SK-N-SH (cell line): ENCODE data around the gene C7orf33. TPM values are rescaled to one million over a fixed set of nuclear protein-coding genes. Genes with fewer than 3 reads are reported as not detected.

ENCODE experiments used
- CTCF ChIA-PET: fragments of 300-600, 350-600 bp; formaldehyde crosslinking; extraction: SDS; loops from one replicate; lab custom pipeline; 2021; lab: Yijun Ruan, JAX
- POLR2A ChIA-PET: fragments of 350-600 bp; sonication (Branson Sonifier 250); formaldehyde crosslinking; extraction: SDS; loops from one replicate; lab custom pipeline; 2020; ENCODE audit warnings: antibody characterized with exemption, inconsistent platforms; lab: Yijun Ruan, JAX
- DNase-seq: peaks from one replicate; pipeline ENCODE4 v3.0.0; 2012
- H2AFZ ChIP-seq: fragments of 200-600 bp; sonication (generic); 2 replicates; pipeline ENCODE4 v1.8.1; 2016; ENCODE audit warnings: antibody characterized with exemption, mild to moderate bottlenecking, low read depth
- H3F3A ChIP-seq: fragments of 200-600 bp; sonication (generic); replicated peaks from 2 replicates; pipeline ENCODE3; 2016; ENCODE audit warnings: antibody characterized with exemption, mild to moderate bottlenecking; ENCODE audit not compliant: insufficient read depth
- H3K27ac ChIP-seq, 2 experiments: fragments of 200-500 bp in 1 of 2; fragments of 200-600 bp in 1 of 2; sonication (Bioruptor generic) in 1 of 2; sonication (generic), shearing (Covaris generic) in 1 of 2; 2 replicates each; pipeline versions ENCODE4 v1.5.1 to v1.6.1; 2014 to 2016; ENCODE audit warnings: low read depth in 2 of 2, inconsistent platforms in 1 of 2, low read length in 1 of 2, mild to moderate bottlenecking in 1 of 2, mixed read lengths in 1 of 2
- H3K27me3 ChIP-seq: fragments of 200-600 bp; sonication (generic), shearing (Covaris generic); 2 replicates; pipeline ENCODE4 v1.6.1; 2016; ENCODE audit warnings: mixed run types; ENCODE audit not compliant: insufficient read depth
- H3K36me3 ChIP-seq, 2 experiments: fragments of 200-500 bp in 1 of 2; fragments of 200-600 bp in 1 of 2; sonication (Bioruptor generic) in 1 of 2; sonication (generic) in 1 of 2; replicated peaks in 1 of 2; 2 replicates each; pipeline versions ENCODE3 to v1.5.1; 2014 to 2016; ENCODE audit warnings: low read length in 1 of 2, mild to moderate bottlenecking in 1 of 2; ENCODE audit not compliant: insufficient read depth in 2 of 2, control insufficient read depth in 1 of 2
- H3K4me1 ChIP-seq, 2 experiments: fragments of 200-500 bp in 1 of 2; fragments of 200-600 bp in 1 of 2; sonication (Bioruptor generic) in 1 of 2; sonication (generic), shearing (Covaris generic) in 1 of 2; 2 replicates each; pipeline versions ENCODE4 v1.5.1 to v1.6.1; 2014 to 2016; ENCODE audit warnings: low read depth in 1 of 2, low read length in 1 of 2, mixed run types in 1 of 2; ENCODE audit not compliant: insufficient read depth in 2 of 2, control insufficient read depth in 1 of 2
- H3K4me2 ChIP-seq: fragments of 200-600 bp; sonication (generic), shearing (Covaris generic); 2 replicates; pipeline ENCODE4 v1.6.1; 2017; ENCODE audit warnings: mixed run types
- H3K4me3 ChIP-seq, 2 experiments: fragments of 200-500 bp in 1 of 2; fragments of 200-600 bp in 1 of 2; sonication (Bioruptor generic) in 1 of 2; sonication (generic), shearing (Covaris generic) in 1 of 2; 2 replicates each; pipeline versions ENCODE4 v1.5.1 to v1.8.1; 2014 to 2016; ENCODE audit warnings: low read depth in 2 of 2, inconsistent platforms in 1 of 2, low read length in 1 of 2, mild to moderate bottlenecking in 1 of 2, mixed read lengths in 1 of 2, moderate library complexity in 1 of 2
- H3K79me2 ChIP-seq: fragments of 200-600 bp; sonication (generic); 2 replicates; pipeline ENCODE4 v1.8.1; 2017; ENCODE audit warnings: mild to moderate bottlenecking; ENCODE audit not compliant: insufficient read depth
- H3K9ac ChIP-seq: fragments of 200-600 bp; sonication (generic); 2 replicates; pipeline ENCODE4 v1.6.1; 2017; ENCODE audit warnings: mixed run types
- H3K9me2 ChIP-seq: fragments of 200-600 bp; sonication (generic); 2 replicates; pipeline ENCODE4 v1.6.1; 2017; ENCODE audit warnings: mixed run types
- H3K9me3 ChIP-seq: fragments of 200-600 bp; sonication (generic); 2 replicates; pipeline ENCODE4 v1.6.1; 2017; ENCODE audit warnings: mixed run types, mild to moderate bottlenecking, moderate library complexity
- H4K20me1 ChIP-seq: fragments of 200-600 bp; sonication (generic); 2 replicates; pipeline ENCODE4 v1.6.1; 2017; ENCODE audit warnings: mild to moderate bottlenecking, mixed run types; ENCODE audit not compliant: insufficient read depth
- CHD2 ChIP-seq: fragments of 150-350 bp; IDR thresholded peaks from 2 replicates; pipeline ENCODE4 v1.6.1; 2018; ENCODE audit warnings: low read length; ENCODE audit not compliant: partially characterized antibody
- EZH2phosphoT487 ChIP-seq: fragments of 200-600 bp; sonication (generic); IDR thresholded peaks from 2 replicates; pipeline ENCODE4 v1.6.1; 2017; ENCODE audit warnings: low read depth, mixed run types, mild to moderate bottlenecking, antibody characterized with exemption, moderate library complexity, borderline replicate concordance
- FOXM1 ChIP-seq: IDR thresholded peaks from 2 replicates; pipeline ENCODE4 v1.4.0; 2012; ENCODE audit warnings: low read depth, mild to moderate bottlenecking
- GATA2 ChIP-seq: sonication (generic); formaldehyde crosslinking; IDR thresholded peaks from 2 replicates; pipeline ENCODE4 v1.5.0; 2020; ENCODE audit warnings: mild to moderate bottlenecking, missing genetic modification reagents
- IRF3 ChIP-seq: fragments of 150-350 bp; IDR thresholded peaks from 2 replicates; pipeline ENCODE4 v1.6.1; 2016; ENCODE audit warnings: mild to moderate bottlenecking, low read depth, low read length
- JUND ChIP-seq: IDR thresholded peaks from 2 replicates; pipeline ENCODE4 v1.4.0; 2012
- MAX ChIP-seq: IDR thresholded peaks from 2 replicates; pipeline ENCODE4 v1.4.0; 2012; ENCODE audit warnings: low read depth
- MEF2A ChIP-seq: IDR thresholded peaks from 2 replicates; pipeline ENCODE4 v1.4.0; 2012; ENCODE audit warnings: low read depth, borderline replicate concordance
- PBX3 ChIP-seq: IDR thresholded peaks from 2 replicates; pipeline ENCODE4; 2012
- RAD21 ChIP-seq: IDR thresholded peaks from 2 replicates; pipeline ENCODE4 v1.6.1; 2012; ENCODE audit warnings: mild to moderate bottlenecking, low read length
- REST ChIP-seq: IDR thresholded peaks from 2 replicates; pipeline ENCODE4 v1.6.1; 2012; ENCODE audit warnings: mild to moderate bottlenecking, low read depth, low read length, moderate library complexity
- RFX5 ChIP-seq: IDR thresholded peaks from 2 replicates; pipeline ENCODE4 v1.6.1; 2012; ENCODE audit warnings: mild to moderate bottlenecking, improper control_type of control experiment, low read length
- SMC3 ChIP-seq: IDR thresholded peaks from 2 replicates; pipeline ENCODE4 v1.6.1; 2012; ENCODE audit warnings: low read depth, low read length, improper control_type of control experiment
- TEAD4 ChIP-seq: IDR thresholded peaks from 2 replicates; pipeline ENCODE4 v1.4.0; 2012; ENCODE audit warnings: mild to moderate bottlenecking, borderline replicate concordance; ENCODE audit not compliant: insufficient read depth
- USF1 ChIP-seq: IDR thresholded peaks from 2 replicates; pipeline ENCODE4 v1.4.0; 2012; ENCODE audit warnings: low read depth, borderline replicate concordance
- YY1 ChIP-seq: IDR thresholded peaks from 2 replicates; pipeline ENCODE4 v1.4.0; 2012; ENCODE audit warnings: low read depth, mild to moderate bottlenecking
- WGBS: methylation state at CpG from one replicate; pipeline ENCODE4 v1.1.6; 2017; ENCODE audit warnings: low lambda C conversion rate; 5-methylcytosine and 5-hydroxymethylcytosine counted together
- polyA plus RNA-seq, 3 experiments: library from polyadenylated mRNA; depleted of rRNA; stranded (reverse); fragments of >200 nt; gene quantifications; 2 replicates each; pipeline ENCODE4 v1.2.3, GENCODE V29; 2012

C7orf33 gene
- polyA plus RNA-seq, 1 of the 3 experiments (the other 2 are of a cell fraction), result not detected

- CTCF ChIA-PET, result no interaction called here
- Histone ChIP-seq H3F3A (no peaks in the 10 kb centered on the region), H3K9me2 (no peaks in the 10 kb centered on the region), H3K9ac (no peak overlapping the region), H3K4me2 (no peak overlapping the region), H3K27me3 (no peaks in the 10 kb centered on the region), H3K9me3 (no peaks in the 10 kb centered on the region), H3K79me2 (no peaks in the 10 kb centered on the region), H2AFZ (no peak overlapping the region), H4K20me1 (no peaks in the 10 kb centered on the region)
- DNase-seq, result no peak
- POLR2A ChIA-PET, result no interaction called here
- 90% methylated on average over 2 of the region's 2 CpGs for WGBS
- TF ChIP-seq RAD21 (no peak), IRF3 (no peak), GATA2 (no peak), YY1 (no peak), EZH2phosphoT487 (no peak), CHD2 (no peak), TEAD4 (no peak), MAX (no peak), PBX3 (no peak), REST (no peak), MEF2A (no peak), SMC3 (no peak), FOXM1 (no peak), RFX5 (no peak), JUND (no peak), USF1 (no peak)
- TF ChIP-seq, all 33 proteins: peak for 0
- no peaks in the 10 kb centered on the region for H3K4me1 ChIP-seq
- H3K4me3 ChIP-seq, result no peak overlapping the region
- H3K36me3 ChIP-seq, result no peaks in the 10 kb centered on the region
- H3K27ac ChIP-seq, result no peak overlapping the region
These were observed 70.9 kb downstream of the C7orf33 start for GRCh38 chr7:148661471-148661870.
